Aorta (tissue), 5 donors: Measurements from ENCODE around the gene E2F4. TPM values are rescaled to one million over a fixed set of nuclear protein-coding genes. Genes with fewer than 3 reads are reported as not detected.
A peak's percentile ranks its signal among the peaks of the same experiment; 100 is the strongest.

Source experiments
- ATAC-seq: fragments of 200-7000 bp; cut with Tn5 transposase; one replicate; pipeline ENCODE4 v1.9.1; 2022; ENCODE audit warnings: moderate library complexity; ENCODE audit not compliant: low FRiP score
- DNase-seq, 2 donors: peaks; one replicate each; pipeline ENCODE4 v3.0.0-alpha.2; 2020
- H3K27ac ChIP-seq, 2 donors: one replicate each; pipeline ENCODE4 v1.5.1; 2013; ENCODE audit warnings: low read length in 2 of 2, mild to moderate bottlenecking in 2 of 2, moderate library complexity in 2 of 2, control low read depth in 1 of 2, inconsistent platforms in 1 of 2, low read depth in 1 of 2
- H3K27me3 ChIP-seq, 2 donors: one replicate each; pipeline ENCODE4 v1.6.1; 2013; ENCODE audit warnings: control low read depth in 1 of 2, low read length in 1 of 2, mild to moderate bottlenecking in 1 of 2, moderate library complexity in 1 of 2; ENCODE audit not compliant: insufficient read depth in 2 of 2, control insufficient read depth in 1 of 2
- H3K36me3 ChIP-seq, 2 donors: one replicate each; pipeline ENCODE4 v1.6.1; 2013; ENCODE audit warnings: control low read depth in 1 of 2, low read length in 1 of 2, mild to moderate bottlenecking in 1 of 2; ENCODE audit not compliant: insufficient read depth in 2 of 2, control insufficient read depth in 1 of 2
- H3K4me1 ChIP-seq, 2 donors: one replicate each; pipeline ENCODE4 v1.6.1; 2013; ENCODE audit warnings: low read length in 2 of 2, control low read depth in 1 of 2, mild to moderate bottlenecking in 1 of 2, moderate library complexity in 1 of 2; ENCODE audit not compliant: insufficient read depth in 2 of 2, control insufficient read depth in 1 of 2
- H3K4me3 ChIP-seq, 2 donors: one replicate each; pipeline ENCODE4 v1.5.1; 2013; ENCODE audit warnings: low read length in 2 of 2, control low read depth in 1 of 2, mild to moderate bottlenecking in 1 of 2
- H3K9me3 ChIP-seq: one replicate; pipeline ENCODE4 v1.6.1; 2013; ENCODE audit warnings: mild to moderate bottlenecking, low read length; ENCODE audit not compliant: control insufficient read depth
- WGBS, 2 donors: extraction: QIAGEN DNeasy Blood & Tissue Kit; methylation state at CpG; one replicate each; pipeline ENCODE4 v1.1.7; 2013; 5-methylcytosine and 5-hydroxymethylcytosine counted together
- intact Hi-C, 2 donors: fragments of 100-400 bp; cut with DNase I; formaldehyde crosslinking; loops; one replicate each; pipeline versions ENCODE4 v1.14.2 to v1.15.0; 2022
- long read RNA-seq, 2 donors: library from polyadenylated mRNA; unstranded; transcript quantifications; one replicate each; pipeline ENCODE4 v2.0.0, GENCODE V29; 2020 to 2021
- polyA plus RNA-seq, 2 donors: library from polyadenylated mRNA; stranded (reverse); fragments of 200-250 nt; gene quantifications; one replicate each; pipeline ENCODE4 v1.2.3, GENCODE V29; 2013
- total RNA-seq, 2 donors: library from RNA; stranded (reverse); fragmentation: NEBNext Ultra II Directional; extraction: Animal tissue kit (Norgen Biotek cat#: 25700); gene quantifications; one replicate each; pipeline ENCODE4 v1.2.1, GENCODE V29; 2021
- donor health status: healthy with polysubstance abuse.
- donor health status: Bipolar disorder and iron deficiency.
- donor health status: DM: no; HTN: no; CAD: no.
- donor health status: DM: no; HTN: no; CAD: no.
- donor health status: DM: yes; HTN: yes; CAD: no.

The E2F4 gene, protein sequence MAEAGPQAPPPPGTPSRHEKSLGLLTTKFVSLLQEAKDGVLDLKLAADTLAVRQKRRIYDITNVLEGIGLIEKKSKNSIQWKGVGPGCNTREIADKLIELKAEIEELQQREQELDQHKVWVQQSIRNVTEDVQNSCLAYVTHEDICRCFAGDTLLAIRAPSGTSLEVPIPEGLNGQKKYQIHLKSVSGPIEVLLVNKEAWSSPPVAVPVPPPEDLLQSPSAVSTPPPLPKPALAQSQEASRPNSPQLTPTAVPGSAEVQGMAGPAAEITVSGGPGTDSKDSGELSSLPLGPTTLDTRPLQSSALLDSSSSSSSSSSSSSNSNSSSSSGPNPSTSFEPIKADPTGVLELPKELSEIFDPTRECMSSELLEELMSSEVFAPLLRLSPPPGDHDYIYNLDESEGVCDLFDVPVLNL
- total RNA-seq (10 to 100 TPM; 54.2 to 58.1 TPM), polyA plus RNA-seq (10 to 100 TPM; 27.9 to 50.2 TPM)
- long read RNA-seq, donor 1, transcript E2F4-201 (10 exons, 2,096 nt) = major isoform, 44 of 61 reads
- long read RNA-seq, donor 1, partial matches to known transcripts = 7 of 61 reads
- long read RNA-seq, donor 1, other reads (novel, unspliced or antisense) = 7 of 61 reads
- long read RNA-seq, donor 2, transcript E2F4-201 (10 exons, 2,096 nt) = major isoform, 24 of 42 reads
- long read RNA-seq, donor 2, partial matches to known transcripts = 3 of 42 reads
- long read RNA-seq, donor 2, other reads (novel, unspliced or antisense) = 13 of 42 reads

DNA sequence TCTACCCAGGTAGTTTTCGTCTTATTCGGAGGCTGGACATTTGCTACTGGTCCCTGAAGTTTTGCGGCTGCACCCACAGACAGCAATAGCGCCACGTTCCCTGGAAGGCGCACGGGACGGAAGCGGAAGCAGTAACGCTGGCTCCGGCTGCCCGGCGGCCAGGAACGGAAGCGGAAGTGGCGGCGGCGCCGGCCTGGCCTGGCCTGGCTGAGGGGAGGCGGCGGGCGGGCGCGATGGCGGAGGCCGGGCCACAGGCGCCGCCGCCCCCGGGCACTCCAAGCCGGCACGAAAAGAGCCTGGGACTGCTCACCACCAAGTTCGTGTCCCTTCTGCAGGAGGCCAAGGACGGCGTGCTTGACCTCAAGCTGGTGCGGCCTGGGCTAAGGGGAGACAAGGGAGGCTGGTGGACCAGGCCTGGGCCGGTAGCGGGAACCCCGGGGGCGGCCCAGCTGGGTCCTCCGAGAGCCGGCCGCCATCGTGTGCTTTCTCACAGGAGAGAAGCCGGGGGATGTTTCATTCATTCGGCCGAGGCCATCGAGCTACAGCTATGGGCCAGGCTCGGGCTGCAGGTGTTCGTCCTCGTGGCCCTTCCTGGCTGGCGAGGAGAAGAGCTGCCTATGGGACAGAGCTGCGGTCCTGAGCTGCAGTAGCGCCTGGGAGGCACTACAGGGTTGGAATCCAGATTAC, at the start of gene E2F4:
Gene E2F4, plus strand, starts transcription at position 161 of the 687 bp plus-strand sequence. Its CDS starts 73 bp downstream, at position 234.
- Histone ChIP-seq H3K9me3 (no peaks in the 10 kb centered on the region), H3K4me3 (peak within 1 kb of the TSS; percentile 71 to 81), H3K27ac (no peak within 1 kb of the TSS), H3K27me3 (no peaks in the 10 kb centered on the region), H3K36me3 (peaks cover 0 to 15% of the 10 kb centered on the region in 2 donors), H3K4me1 (no peaks in the 10 kb centered on the region)
- ATAC-seq = peak; percentile 95
- peak; percentile 95 to 96 for DNase-seq
- 0% methylated on average over 54 of the region's 54 CpGs for WGBS, 2 donors
- intact Hi-C loops = loop anchor here in 1 of 2 donors (5.0 kb wide), 1 partner anchor 35 kb away; the partner anchor contains the start of gene TMEM208

DNA sequence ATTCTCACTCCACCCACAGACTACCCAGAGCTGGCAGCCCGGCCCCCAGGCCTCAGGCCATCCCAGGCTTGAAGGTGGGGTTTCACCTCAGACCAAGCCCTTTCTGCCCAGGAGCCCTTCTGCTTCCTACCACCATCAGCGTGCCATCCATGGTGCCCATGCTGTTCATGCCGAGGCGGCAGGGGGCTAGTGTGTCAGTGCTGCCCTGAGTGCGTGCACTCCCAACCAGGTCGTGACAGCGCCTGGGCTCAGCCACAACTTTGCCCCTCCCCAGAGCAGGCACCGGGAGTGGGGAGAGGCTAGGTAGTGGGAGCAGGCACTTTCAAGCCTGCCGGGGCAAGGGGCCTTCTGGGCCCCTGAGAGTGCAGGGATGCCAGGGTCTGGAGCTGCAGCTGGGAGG, 49.6 kb upstream of the E2F4 start:
- no peaks in the 10 kb centered on the region for H3K4me1 ChIP-seq
- no peaks in the 10 kb centered on the region for H3K9me3 ChIP-seq
- no peaks in the 10 kb centered on the region for H3K27me3 ChIP-seq
- H3K27ac ChIP-seq = no peak overlapping the region
- peak in 1 of 2 donors; percentile 66 for DNase-seq
- no peak overlapping the region for H3K4me3 ChIP-seq
- H3K36me3 ChIP-seq = peaks cover 4 to 7% of the 10 kb centered on the region in 2 donors
- 88 to 89% methylated on average over 8 to 9 of the region's 9 CpGs for WGBS, 2 donors
- ATAC-seq = no peak
- intact Hi-C loops = no loop called here

DNA sequence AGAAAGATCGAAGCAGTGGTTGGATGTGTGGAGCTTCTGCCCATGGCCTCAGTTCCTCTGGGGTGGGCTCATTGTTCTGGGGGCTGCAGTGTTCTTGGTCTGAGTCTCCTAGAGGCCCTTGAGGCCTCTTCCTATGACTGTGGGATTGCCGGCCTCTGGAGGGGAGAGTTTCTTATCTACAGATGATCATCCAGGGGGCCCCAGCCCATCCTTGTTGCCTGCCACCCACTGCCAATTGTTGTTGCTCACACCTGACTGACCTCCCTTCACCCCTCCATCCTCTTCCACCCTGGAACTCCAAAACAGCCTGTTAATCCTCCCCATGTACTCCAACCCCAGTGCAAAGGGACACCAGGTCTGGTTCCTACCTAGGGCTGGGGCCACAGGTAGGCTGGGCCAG, 47.0 kb upstream of the E2F4 start:
- intact Hi-C loops = no loop called here
- WGBS, 2 donors = 85 to 93% methylated on average over 2 of the region's 2 CpGs
- no peaks in the 10 kb centered on the region for H3K27me3 ChIP-seq
- peaks cover 4 to 6% of the 10 kb centered on the region in 2 donors for H3K36me3 ChIP-seq
- no peak overlapping the region for H3K27ac ChIP-seq
- H3K4me3 ChIP-seq = no peak overlapping the region
- ATAC-seq = no peak
- H3K9me3 ChIP-seq = no peaks in the 10 kb centered on the region
- peak in 1 of 2 donors; percentile 28 for DNase-seq
- H3K4me1 ChIP-seq = no peaks in the 10 kb centered on the region

DNA sequence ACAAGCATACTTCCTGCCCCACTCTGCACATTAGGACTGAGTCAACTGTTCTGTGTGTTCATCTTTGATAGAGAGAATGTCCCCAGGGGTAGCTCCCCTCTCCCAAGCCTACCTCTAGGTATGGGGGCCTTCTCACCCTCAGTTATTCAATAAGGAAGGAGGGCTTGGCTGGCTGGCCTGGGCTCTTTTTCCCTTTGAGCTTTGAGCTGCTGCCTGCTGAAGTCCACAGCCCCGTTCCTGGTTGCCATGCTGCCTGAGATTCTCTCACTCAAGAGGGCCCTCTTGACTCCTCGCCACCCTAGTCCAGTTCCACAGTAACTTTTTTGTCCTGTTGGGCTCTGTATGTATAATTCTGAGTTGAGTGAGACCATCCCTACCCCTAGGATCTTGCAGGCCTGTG, 46.2 kb upstream of the E2F4 start:
- H3K9me3 ChIP-seq = no peaks in the 10 kb centered on the region
- peak in 1 of 2 donors; percentile 36 for DNase-seq
- WGBS, 2 donors = 89 to 91% methylated on average over 2 of the region's 2 CpGs
- H3K36me3 ChIP-seq = peaks cover 3% of the 10 kb centered on the region in 2 donors
- no peaks in the 10 kb centered on the region for H3K27me3 ChIP-seq
- no peaks in the 10 kb centered on the region for H3K4me1 ChIP-seq
- intact Hi-C loops = no loop called here
- H3K4me3 ChIP-seq = no peak overlapping the region
- H3K27ac ChIP-seq = no peak overlapping the region
- ATAC-seq = no peak

DNA sequence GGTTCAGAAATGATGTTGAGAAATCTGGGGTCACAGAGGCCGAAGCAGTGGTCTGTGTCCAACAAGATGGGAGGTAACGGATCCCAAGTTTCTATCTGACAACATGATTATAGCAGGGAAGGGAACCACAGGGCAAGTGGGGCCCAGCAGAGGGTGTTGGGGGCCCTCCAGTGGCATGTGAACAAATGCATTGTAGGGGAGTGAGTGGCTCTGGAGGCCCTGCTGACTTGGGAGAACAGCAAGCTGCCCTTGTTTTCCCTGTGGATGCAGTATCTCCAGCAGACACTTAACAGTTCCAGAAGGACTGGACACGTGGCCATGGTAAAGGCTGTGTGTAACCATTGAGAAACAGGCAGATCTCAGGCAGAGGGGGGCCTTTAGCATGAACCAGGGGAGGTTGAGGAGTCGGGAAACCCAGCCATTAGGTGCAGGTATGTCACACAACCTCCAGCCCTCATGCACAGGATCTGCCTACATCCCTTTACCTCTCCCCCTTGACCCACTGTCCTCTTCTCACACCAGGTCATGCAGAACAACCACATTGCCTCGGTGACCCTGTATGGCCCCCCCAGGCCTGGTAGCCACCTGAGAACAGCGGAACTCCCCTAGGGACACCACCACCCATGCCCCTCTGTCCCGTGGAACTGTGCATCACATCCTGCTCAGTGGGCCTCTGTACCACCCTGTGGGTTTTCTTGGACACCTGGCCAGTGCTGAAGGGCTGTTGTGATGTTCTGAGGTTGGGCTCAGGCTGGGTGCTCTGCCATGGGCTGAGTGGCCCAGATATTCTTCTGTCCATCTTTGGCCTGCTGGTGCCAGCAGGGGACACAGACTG, 45.2 kb upstream of the E2F4 start:
- peak in 1 of 2 donors; percentile 59 for DNase-seq
- Histone ChIP-seq H3K4me3 (no peak overlapping the region), H3K27ac (no peak overlapping the region), H3K9me3 (no peaks in the 10 kb centered on the region), H3K27me3 (no peaks in the 10 kb centered on the region), H3K4me1 (no peaks in the 10 kb centered on the region), H3K36me3 (peaks cover 0 to 3% of the 10 kb centered on the region in 2 donors)
- 78 to 79% methylated on average over 7 of the region's 7 CpGs for WGBS, 2 donors
- ATAC-seq = no peak
- intact Hi-C loops = no loop called here

DNA sequence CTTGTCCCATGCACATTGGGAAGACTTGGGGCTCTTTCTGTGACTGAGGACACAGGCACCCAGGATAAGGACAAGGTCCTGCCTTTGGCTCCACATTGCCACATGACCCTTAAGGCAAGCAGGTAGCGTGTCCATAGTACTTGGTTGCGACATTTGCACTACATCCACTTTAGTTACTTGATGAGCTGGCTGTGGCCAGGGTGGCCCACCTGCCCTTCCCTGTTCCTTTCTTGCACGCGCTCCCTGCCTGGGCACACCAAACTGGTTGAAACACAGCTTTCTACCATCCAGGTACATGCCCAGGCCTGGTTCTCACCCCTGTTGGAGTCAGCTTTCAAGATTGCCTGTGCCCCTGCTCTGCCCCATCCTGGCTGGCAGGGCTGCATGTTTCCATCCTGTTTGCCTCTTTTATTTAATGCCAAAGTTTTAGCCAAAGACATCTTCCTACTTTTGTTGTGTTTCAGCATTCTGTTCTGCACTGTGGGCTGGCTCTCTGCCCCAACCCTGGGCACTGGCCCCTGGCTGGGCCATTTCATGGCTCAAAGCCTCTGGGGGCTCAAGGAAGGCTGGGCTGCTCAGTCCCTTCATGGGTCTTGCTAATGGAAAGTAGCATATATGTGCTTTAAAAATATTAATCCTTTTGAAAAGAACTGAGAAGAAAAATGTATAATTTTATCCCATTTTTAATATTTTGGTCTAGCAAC, 44.4 kb upstream of the E2F4 start:
- intact Hi-C loops = no loop called here
- 90 to 95% methylated on average over 4 of the region's 4 CpGs for WGBS, 2 donors
- H3K36me3 ChIP-seq = peaks cover 0 to 3% of the 10 kb centered on the region in 2 donors

DNA sequence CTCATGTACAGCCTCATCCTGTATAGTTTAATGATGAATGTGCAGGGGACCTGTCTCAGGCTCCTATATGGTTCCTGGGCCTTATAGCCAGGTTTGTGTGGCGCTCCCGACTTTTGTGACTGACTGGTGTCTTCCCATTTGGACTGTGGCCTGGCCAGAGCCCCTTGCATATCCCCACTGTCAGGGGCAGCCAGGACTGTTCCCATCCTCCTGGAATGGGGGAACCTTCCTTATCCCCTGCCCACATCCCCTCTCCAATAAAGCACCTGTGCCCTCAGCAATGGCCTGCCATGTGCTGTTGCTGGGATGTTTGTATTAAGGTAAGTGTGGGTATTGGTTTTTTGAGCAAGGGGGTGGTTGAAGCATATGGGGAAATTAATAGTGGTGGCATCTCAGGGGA, 43.7 kb upstream of the E2F4 start:
- Histone ChIP-seq H3K27ac (no peak overlapping the region), H3K36me3 (peaks cover 0 to 3% of the 10 kb centered on the region in 2 donors), H3K9me3 (no peaks in the 10 kb centered on the region), H3K27me3 (no peaks in the 10 kb centered on the region), H3K4me3 (no peak overlapping the region), H3K4me1 (no peaks in the 10 kb centered on the region)
- ATAC-seq = no peak
- peak in 1 of 2 donors; percentile 42 for DNase-seq
- intact Hi-C loops = no loop called here
- 89 to 91% methylated on average over 2 of the region's 2 CpGs for WGBS, 2 donors

More for the DNA sequence above, 44.4 kb upstream of the E2F4 start:
- Histone ChIP-seq H3K27ac (no peak overlapping the region), H3K4me1 (no peaks in the 10 kb centered on the region), H3K9me3 (no peaks in the 10 kb centered on the region), H3K4me3 (no peak overlapping the region), H3K27me3 (no peaks in the 10 kb centered on the region)
- DNase-seq (peak in 1 of 2 donors; percentile 55), ATAC-seq (no peak)
